GM12878 (cell line): Measurements from ENCODE around the gene ADGRL3. TPM values are rescaled to one million over a fixed set of nuclear protein-coding genes. Genes with fewer than 3 reads are reported as not detected.

Experiments
- ATAC-seq: fragments of 200-7000 bp; cut with Tn5 transposase; 3 replicates; pipeline ENCODE4 v1.9.1; 2020; ENCODE audit warnings: mild to moderate bottlenecking, moderate library complexity
- BruUV-seq: library from RNA; stranded (reverse); fragments of 400-500 nt; replicated peaks from 2 replicates; lab custom pipeline; 2021; lab: Mats Ljungman, UMichigan
- CTCF ChIA-PET: fragments of 300-600 bp; sonication (Branson Sonifier 250); formaldehyde crosslinking; extraction: SDS; loops from one replicate; lab custom pipeline; 2021; ENCODE audit warnings: inconsistent platforms; lab: Yijun Ruan, JAX
- POLR2A ChIA-PET: fragments of 350-600 bp; formaldehyde crosslinking; extraction: SDS; loops from one replicate; lab custom pipeline; 2021; ENCODE audit warnings: inconsistent platforms; lab: Charles Lee
- RAD21 ChIA-PET: fragments of 300-600 bp; sonication (Branson Sonifier 250); formaldehyde crosslinking; loops from one replicate; lab custom pipeline; 2023; ENCODE audit warnings: antibody characterized with exemption; ENCODE audit not compliant: unreplicated experiment; lab: Charles Lee
- SMC1A ChIA-PET: fragments of 300-600 bp; sonication (Branson Sonifier 250); formaldehyde crosslinking; loops from one replicate; lab custom pipeline; 2023; ENCODE audit not compliant: unreplicated experiment, uncharacterized antibody; lab: Charles Lee
- DNase-seq: peaks from one replicate; pipeline ENCODE4 v3.0.0-alpha.2; 2011; ENCODE audit warnings: low read depth, low spot score
- FAIRE-seq: peaks from 3 replicates; lab custom pipeline; 2011; peaks lifted over from hg19 to GRCh38; lab: Jason Lieb, UNC
- H2AFZ ChIP-seq: 2 replicates; pipeline ENCODE4 v1.6.0; 2011; ENCODE audit warnings: low read depth, low read length, control low read depth; ENCODE audit not compliant: control insufficient read depth
- H3K27ac ChIP-seq: 2 replicates; pipeline ENCODE4 v1.5.1; 2011; ENCODE audit warnings: control low read depth; ENCODE audit not compliant: control insufficient read depth, insufficient read depth
- H3K27me3 ChIP-seq, 2 experiments: replicated peaks in 1 of 2; 2 replicates each; pipeline versions ENCODE4 v1.6.0 to v1.6.1; 2011; ENCODE audit warnings: low read length in 1 of 2; ENCODE audit not compliant: control insufficient read depth in 2 of 2, insufficient read depth in 2 of 2
- H3K36me3 ChIP-seq, 2 experiments: 2 replicates each; pipeline ENCODE4 v1.5.1; 2011; ENCODE audit warnings: low read length in 1 of 2; ENCODE audit not compliant: control insufficient read depth in 2 of 2, insufficient read depth in 2 of 2
- H3K4me1 ChIP-seq: 2 replicates; pipeline ENCODE4 v1.6.1; 2011; ENCODE audit warnings: mild to moderate bottlenecking, low read length, moderate library complexity, mixed read lengths; ENCODE audit not compliant: control insufficient read depth, insufficient read depth
- H3K4me2 ChIP-seq: 2 replicates; pipeline ENCODE4 v1.6.0; 2011; ENCODE audit warnings: control low read depth; ENCODE audit not compliant: control insufficient read depth, insufficient read depth
- H3K4me3 ChIP-seq: fragments of 200-600 bp; sonication (generic); 2 replicates; pipeline ENCODE4 v1.5.1; 2016
- H3K79me2 ChIP-seq: 2 replicates; pipeline ENCODE4 v1.6.0; 2011; ENCODE audit warnings: low read length; ENCODE audit not compliant: control insufficient read depth, insufficient read depth
- H3K9ac ChIP-seq: 2 replicates; pipeline ENCODE4 v1.8.0; 2011; ENCODE audit warnings: low read length, control low read depth, mixed read lengths; ENCODE audit not compliant: control insufficient read depth, insufficient read depth
- H3K9me3 ChIP-seq: replicated peaks from 3 replicates; pipeline ENCODE4 v1.5.1; 2011; ENCODE audit warnings: mild to moderate bottlenecking, low read length; ENCODE audit not compliant: control insufficient read depth, insufficient read depth
- H4K20me1 ChIP-seq: 2 replicates; pipeline ENCODE4 v1.6.0; 2011; ENCODE audit not compliant: control insufficient read depth, insufficient read depth
- BCL11A ChIP-seq: IDR thresholded peaks from 2 replicates; pipeline ENCODE4 v1.6.1; 2011; ENCODE audit warnings: low read depth, low read length
- DPF2 ChIP-seq: fragments of 450-650 bp; IDR thresholded peaks from 2 replicates; pipeline ENCODE4 v1.6.1; 2017; ENCODE audit warnings: mild to moderate bottlenecking
- RFX5 ChIP-seq: IDR thresholded peaks from 2 replicates; pipeline ENCODE4 v1.6.1; 2011; ENCODE audit warnings: low read depth, low read length, improper control_type of control experiment
- STAT3 ChIP-seq: IDR thresholded peaks from 2 replicates; pipeline ENCODE4 v1.6.1; 2011; ENCODE audit warnings: low read depth, low read length, improper control_type of control experiment
- TCF3 ChIP-seq: IDR thresholded peaks from 2 replicates; pipeline ENCODE4 v1.6.1; 2012; ENCODE audit warnings: low read depth, mild to moderate bottlenecking, low read length, borderline replicate concordance; ENCODE audit not compliant: insufficient read depth
- ZNF274 ChIP-seq: IDR thresholded peaks from one replicate; pipeline ENCODE4 v1.8.0; 2011; ENCODE audit not compliant: insufficient read length, insufficient read depth
- ZNF622 ChIP-seq: fragments of 450-650 bp; IDR thresholded peaks from 2 replicates; pipeline ENCODE4 v1.6.1; 2017; ENCODE audit warnings: mild to moderate bottlenecking, inconsistent platforms
- WGBS: methylation state at CpG from one replicate; pipeline ENCODE4 v1.1.6; 2016; ENCODE audit warnings: low lambda C conversion rate; ENCODE audit not compliant: insufficient replicate concordance, insufficient coverage; ENCODE audit errors: missing lambda C conversion rate; 5-methylcytosine and 5-hydroxymethylcytosine counted together
- in situ Hi-C: fragments of 300-500 bp; cut with MboI; formaldehyde crosslinking; loops from 9 replicates; pipeline ENCODE4 v1.14.3; 2018; ENCODE audit warnings: mixed read lengths
- intact Hi-C: fragments of 100-400 bp; cut with micrococcal nuclease; formaldehyde crosslinking; loops from one replicate; pipeline ENCODE4 v1.14.2; 2022; ENCODE audit not compliant: unreplicated experiment
- polyA plus RNA-seq, 11 experiments: library from polyadenylated mRNA; depleted of rRNA in 4 of 11; unstranded in 6 of 11; stranded (reverse) in 5 of 11; fragments of >200 nt; fragmentation: Nextera tagmentation in 4 of 11; fragmentation: Illumina TruSeq in 1 of 11; extraction: Ambion mirVana in 4 of 11; extraction: Trizol in 1 of 11; gene quantifications; 1 replicate in 1 of 11; 2 replicates in 10 of 11; pipeline versions ENCODE4 v1.2.1 to v1.2.3, GENCODE V29; 2011 to 2016; ENCODE audit warnings: inconsistent platforms in 2 of 11, missing spikeins in 2 of 11, low read depth in 1 of 11
- total RNA-seq, 4 experiments: library from RNA; depleted of rRNA in 3 of 4; stranded (reverse); fragments of >200 nt in 3 of 4; fragmentation: Illumina TruSeq in 1 of 4; extraction: Trizol in 1 of 4; gene quantifications; 2 replicates each; pipeline versions ENCODE4 v1.2.1 to v1.2.3, GENCODE V29; 2013 to 2021
- TF ChIP-seq, protein P1 (sequence below): fragments of 150-350 bp; IDR thresholded peaks from 2 replicates; pipeline ENCODE4 v1.6.1; 2016; ENCODE audit warnings: low read depth, low read length

The ADGRL3 gene
- total and polyA plus RNA-seq, 10 of the 15 experiments (the other 5 are each of a cell fraction or from before 2014, with no cell fraction given): 1.1 TPM; not detected in 9

DNA sequence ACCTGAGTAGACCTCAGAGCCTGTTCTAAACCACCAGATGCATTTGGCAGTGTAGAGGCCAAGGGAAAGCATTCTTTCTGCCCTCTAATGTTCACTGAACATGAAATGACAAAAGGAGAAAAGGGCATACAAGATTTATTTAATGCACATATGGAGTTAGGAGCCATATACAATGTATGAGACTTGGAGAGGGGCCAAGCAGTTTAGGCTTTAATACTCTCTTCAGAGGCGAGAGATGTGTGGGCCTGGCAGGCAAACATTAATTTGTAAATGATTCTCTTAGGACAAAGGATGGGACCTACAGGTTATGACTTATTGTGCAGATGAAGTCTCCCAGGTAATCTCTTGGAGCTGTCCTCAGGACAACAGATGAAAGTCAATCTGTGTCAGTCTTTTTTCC is 631.9 kb downstream of the ADGRL3 start:
- no peak overlapping the region for H3K9ac ChIP-seq
- no peak overlapping the region for H3K27ac ChIP-seq
- H3K9me3 ChIP-seq: no peaks in the 10 kb centered on the region
- ChIA-PET SMC1A (interaction anchor here (1.6 to 2.2 kb wide), 2 partner anchors 9 to 10 kb away, joined by 4 to 5 read pairs; no protein-coding TSS in a partner anchor), POLR2A (interaction anchor here (0.7 kb wide), 1 partner anchor 84 kb away, joined by 4 read pairs; no protein-coding TSS in a partner anchor), RAD21 (no interaction called here), CTCF (no interaction called here)
- BruUV-seq: no TSS peak
- intact Hi-C loops: no loop called here
- no peak for FAIRE-seq
- H2AFZ ChIP-seq: no peak overlapping the region
- in situ Hi-C loops: no loop called here
- TF ChIP-seq, protein P1, sequence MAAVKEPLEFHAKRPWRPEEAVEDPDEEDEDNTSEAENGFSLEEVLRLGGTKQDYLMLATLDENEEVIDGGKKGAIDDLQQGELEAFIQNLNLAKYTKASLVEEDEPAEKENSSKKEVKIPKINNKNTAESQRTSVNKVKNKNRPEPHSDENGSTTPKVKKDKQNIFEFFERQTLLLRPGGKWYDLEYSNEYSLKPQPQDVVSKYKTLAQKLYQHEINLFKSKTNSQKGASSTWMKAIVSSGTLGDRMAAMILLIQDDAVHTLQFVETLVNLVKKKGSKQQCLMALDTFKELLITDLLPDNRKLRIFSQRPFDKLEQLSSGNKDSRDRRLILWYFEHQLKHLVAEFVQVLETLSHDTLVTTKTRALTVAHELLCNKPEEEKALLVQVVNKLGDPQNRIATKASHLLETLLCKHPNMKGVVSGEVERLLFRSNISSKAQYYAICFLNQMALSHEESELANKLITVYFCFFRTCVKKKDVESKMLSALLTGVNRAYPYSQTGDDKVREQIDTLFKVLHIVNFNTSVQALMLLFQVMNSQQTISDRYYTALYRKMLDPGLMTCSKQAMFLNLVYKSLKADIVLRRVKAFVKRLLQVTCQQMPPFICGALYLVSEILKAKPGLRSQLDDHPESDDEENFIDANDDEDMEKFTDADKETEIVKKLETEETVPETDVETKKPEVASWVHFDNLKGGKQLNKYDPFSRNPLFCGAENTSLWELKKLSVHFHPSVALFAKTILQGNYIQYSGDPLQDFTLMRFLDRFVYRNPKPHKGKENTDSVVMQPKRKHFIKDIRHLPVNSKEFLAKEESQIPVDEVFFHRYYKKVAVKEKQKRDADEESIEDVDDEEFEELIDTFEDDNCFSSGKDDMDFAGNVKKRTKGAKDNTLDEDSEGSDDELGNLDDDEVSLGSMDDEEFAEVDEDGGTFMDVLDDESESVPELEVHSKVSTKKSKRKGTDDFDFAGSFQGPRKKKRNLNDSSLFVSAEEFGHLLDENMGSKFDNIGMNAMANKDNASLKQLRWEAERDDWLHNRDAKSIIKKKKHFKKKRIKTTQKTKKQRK: no peak
- no peak for TF ChIP-seq RFX5
- no peak for TF ChIP-seq ZNF622
- TF ChIP-seq BCL11A: no peak
- no peak for TF ChIP-seq ZNF274
- TF ChIP-seq DPF2: no peak
- no peak for TF ChIP-seq TCF3
- TF ChIP-seq STAT3: no peak
- no peaks in the 10 kb centered on the region for H3K36me3 ChIP-seq
- no peak overlapping the region for H3K4me2 ChIP-seq
- WGBS: 0% methylated on average over 1 of the region's 1 CpG
- no peak overlapping the region for H3K4me3 ChIP-seq
- H4K20me1 ChIP-seq: no peaks in the 10 kb centered on the region
- no peaks in the 10 kb centered on the region for H3K4me1 ChIP-seq
- no peak for ATAC-seq
- no peaks in the 10 kb centered on the region for H3K27me3 ChIP-seq
- no peak for DNase-seq
- H3K79me2 ChIP-seq: no peaks in the 10 kb centered on the region
